Measurements from ENCODE around the gene NME2. TPM values are rescaled to one million over a fixed set of nuclear protein-coding genes. Genes with fewer than 3 reads are reported as not detected.

NME2 gene
- total RNA-seq, 1 donor from 2014 or later, result 321 TPM

GRCh38 chr17:51184124-51184523, 17.9 kb downstream of the NME2 start:
- TF ChIP-seq CTCF (IDR thresholded peaks at IDR 0.05), result no peak
- ATAC-seq (no peak), DNase-seq (no peak)
- intact Hi-C loops (cut with DNase I), result no loop called here
- H3K4me3 ChIP-seq, result no peak overlapping the region
- H3K27ac ChIP-seq, result no peak overlapping the region
- peaks cover 4% of the 10 kb centered on the region for H3K4me1 ChIP-seq
- no peaks in the 10 kb centered on the region for H3K27me3 ChIP-seq (ENCODE audit: low read depth)
- H3K36me3 ChIP-seq, result peaks cover 82% of the 10 kb centered on the region
- H3K9me3 ChIP-seq, result no peaks in the 10 kb centered on the region

- intact Hi-C loops (cut with DNase I), result no loop called here
Measured at GRCh38 chr17:51185763-51186332, 19.6 kb downstream of the NME2 start.

GRCh38 chr17:51188271-51188833, 22.1 kb downstream of the NME2 start:
- Histone ChIP-seq H3K27ac (no peak overlapping the region), H3K36me3 (peaks cover 94% of the 10 kb centered on the region), H3K4me1 (no peaks in the 10 kb centered on the region), H3K27me3 (ENCODE audit: low read depth) (no peaks in the 10 kb centered on the region), H3K4me3 (no peak overlapping the region), H3K9me3 (no peaks in the 10 kb centered on the region)
- intact Hi-C loops (cut with DNase I), result no loop called here
- TF ChIP-seq CTCF (IDR thresholded peaks at IDR 0.05), result no peak
- ATAC-seq (no peak), DNase-seq (no peak)

More at GRCh38 chr17:51185763-51186332, 19.6 kb downstream of the NME2 start:
- Histone ChIP-seq H3K4me1 (no peaks in the 10 kb centered on the region), H3K9me3 (no peaks in the 10 kb centered on the region), H3K36me3 (peaks cover 93% of the 10 kb centered on the region), H3K27ac (no peak overlapping the region), H3K4me3 (no peak overlapping the region), H3K27me3 (ENCODE audit: low read depth) (no peaks in the 10 kb centered on the region)
- no peak for ATAC-seq
- no peak for DNase-seq
- TF ChIP-seq CTCF (IDR thresholded peaks at IDR 0.05), result no peak

GRCh38 chr17:51189162-51189561, 23.0 kb downstream of the NME2 start:
- no peaks in the 10 kb centered on the region for H3K4me1 ChIP-seq
- DNase-seq, result no peak
- ATAC-seq, result no peak
- H3K4me3 ChIP-seq, result no peak overlapping the region
- peaks cover 94% of the 10 kb centered on the region for H3K36me3 ChIP-seq
- H3K9me3 ChIP-seq, result no peaks in the 10 kb centered on the region
- H3K27ac ChIP-seq, result no peak overlapping the region
- TF ChIP-seq CTCF (IDR thresholded peaks at IDR 0.05), result no peak
- no peaks in the 10 kb centered on the region for H3K27me3 ChIP-seq (ENCODE audit: low read depth)
- intact Hi-C loops (cut with DNase I), result no loop called here

- Histone ChIP-seq H3K36me3 (peaks cover 94% of the 10 kb centered on the region), H3K4me3 (no peak overlapping the region), H3K4me1 (no peaks in the 10 kb centered on the region), H3K27me3 (ENCODE audit: low read depth) (no peaks in the 10 kb centered on the region), H3K27ac (no peak overlapping the region), H3K9me3 (no peaks in the 10 kb centered on the region)
- intact Hi-C loops (cut with DNase I), result no loop called here
- DNase-seq (no peak), ATAC-seq (no peak)
- TF ChIP-seq CTCF (IDR thresholded peaks at IDR 0.05), result no peak
Measured at GRCh38 chr17:51189628-51190027, 23.4 kb downstream of the NME2 start.
